ENCODE measurements around the gene PANK4.

The PANK4 gene

DNA sequence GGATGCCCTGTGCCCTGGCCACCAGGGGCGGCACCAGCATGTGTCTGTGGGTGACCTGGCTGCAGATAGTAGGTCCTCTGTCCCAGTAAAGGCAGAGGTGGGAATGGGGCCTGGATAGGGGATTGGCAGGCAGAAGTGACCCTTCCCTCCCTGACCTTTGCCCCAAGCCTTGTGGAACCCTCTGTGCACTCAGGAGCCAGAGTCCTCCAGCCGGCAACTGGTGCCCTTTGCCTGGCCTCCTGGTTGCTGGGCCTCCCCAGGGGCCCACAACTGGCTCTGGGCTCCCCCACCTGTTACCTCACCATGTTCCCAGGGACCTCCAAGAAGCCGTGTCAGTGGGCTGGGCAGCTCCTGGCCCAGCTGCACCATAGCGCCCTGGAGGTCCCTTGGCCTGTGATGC is 40.4 kb downstream of the PANK4 start:
- no peak overlapping the region for H3K27ac ChIP-seq
- TF ChIP-seq, protein P1, sequence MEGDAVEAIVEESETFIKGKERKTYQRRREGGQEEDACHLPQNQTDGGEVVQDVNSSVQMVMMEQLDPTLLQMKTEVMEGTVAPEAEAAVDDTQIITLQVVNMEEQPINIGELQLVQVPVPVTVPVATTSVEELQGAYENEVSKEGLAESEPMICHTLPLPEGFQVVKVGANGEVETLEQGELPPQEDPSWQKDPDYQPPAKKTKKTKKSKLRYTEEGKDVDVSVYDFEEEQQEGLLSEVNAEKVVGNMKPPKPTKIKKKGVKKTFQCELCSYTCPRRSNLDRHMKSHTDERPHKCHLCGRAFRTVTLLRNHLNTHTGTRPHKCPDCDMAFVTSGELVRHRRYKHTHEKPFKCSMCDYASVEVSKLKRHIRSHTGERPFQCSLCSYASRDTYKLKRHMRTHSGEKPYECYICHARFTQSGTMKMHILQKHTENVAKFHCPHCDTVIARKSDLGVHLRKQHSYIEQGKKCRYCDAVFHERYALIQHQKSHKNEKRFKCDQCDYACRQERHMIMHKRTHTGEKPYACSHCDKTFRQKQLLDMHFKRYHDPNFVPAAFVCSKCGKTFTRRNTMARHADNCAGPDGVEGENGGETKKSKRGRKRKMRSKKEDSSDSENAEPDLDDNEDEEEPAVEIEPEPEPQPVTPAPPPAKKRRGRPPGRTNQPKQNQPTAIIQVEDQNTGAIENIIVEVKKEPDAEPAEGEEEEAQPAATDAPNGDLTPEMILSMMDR (conservative IDR thresholded peaks at IDR 0.05), result no peak
- no peak for TF ChIP-seq ZFX (IDR thresholded peaks at IDR 0.05)

DNA sequence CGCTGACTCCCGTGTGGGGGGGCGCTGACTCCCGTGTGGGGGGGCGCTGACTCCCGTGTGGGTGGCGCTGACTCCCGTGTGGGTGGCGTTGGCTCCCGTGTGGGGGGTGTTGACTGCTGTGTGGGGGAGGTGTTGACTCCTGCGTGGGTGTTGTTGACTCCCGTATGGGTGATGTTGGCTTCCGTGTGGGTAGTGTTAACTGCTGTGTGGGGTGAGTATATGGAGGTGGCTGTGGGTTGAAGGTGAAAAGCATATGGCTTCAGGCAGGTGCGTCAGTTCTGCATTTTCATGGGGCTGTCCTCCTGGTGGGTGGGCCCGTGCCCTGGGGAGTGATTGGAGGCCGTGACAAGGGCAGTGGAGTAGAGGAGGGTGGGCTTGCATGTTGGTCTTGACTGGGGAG is 42.4 kb downstream of the PANK4 start:
- TF ChIP-seq, protein P1 (conservative IDR thresholded peaks at IDR 0.05), result no peak
- TF ChIP-seq ZFX (IDR thresholded peaks at IDR 0.05), result no peak
- H3K27ac ChIP-seq, result no peak overlapping the region

DNA sequence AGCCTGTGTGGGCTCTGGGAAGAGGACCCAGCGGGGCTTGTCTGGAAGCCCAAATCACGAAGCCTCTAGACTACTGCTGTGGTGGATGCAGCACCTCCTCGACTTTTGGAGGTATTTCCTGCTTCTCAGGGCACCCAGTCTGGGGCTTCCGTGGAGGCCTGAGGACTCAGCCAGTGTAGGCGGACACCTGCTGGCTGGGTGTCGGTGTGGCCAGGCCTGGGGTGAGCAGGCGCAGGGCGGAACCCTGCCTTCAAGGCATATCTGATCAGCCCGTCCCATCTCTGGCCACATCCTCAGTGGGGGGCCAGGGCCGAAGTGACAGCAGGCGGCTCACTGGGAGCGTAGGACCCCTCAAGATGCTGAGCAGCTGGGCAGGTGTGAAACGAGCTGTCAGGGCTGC is 43.4 kb downstream of the PANK4 start:
- no peak overlapping the region for H3K27ac ChIP-seq
- TF ChIP-seq, protein P1 (conservative IDR thresholded peaks at IDR 0.05), result no peak
- TF ChIP-seq ZFX (IDR thresholded peaks at IDR 0.05), result no peak

DNA sequence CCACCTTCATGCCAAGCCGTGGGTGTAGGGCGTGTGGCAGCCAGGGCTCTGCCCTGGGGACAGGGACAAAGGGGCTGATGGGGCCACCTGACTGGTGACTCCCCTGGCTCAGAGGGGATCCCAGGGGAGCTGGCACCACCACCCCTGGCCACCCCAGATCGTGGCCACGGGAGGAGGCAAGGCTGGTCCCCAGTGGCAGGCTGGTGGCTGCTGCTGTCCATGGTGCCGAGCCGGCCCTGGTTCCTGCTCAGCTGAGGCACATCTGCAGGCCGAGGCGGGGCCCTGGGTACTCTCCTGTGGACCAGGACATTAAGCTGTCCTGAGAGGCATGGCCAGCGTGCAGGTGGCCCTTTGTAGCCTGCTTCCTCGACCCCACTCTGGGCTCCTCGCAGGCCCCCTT is 43.8 kb downstream of the PANK4 start:
- TF ChIP-seq, protein P1 (conservative IDR thresholded peaks at IDR 0.05), result no peak
- no peak for TF ChIP-seq ZFX (IDR thresholded peaks at IDR 0.05)
- H3K27ac ChIP-seq, result peak overlapping the region; percentile 95

DNA sequence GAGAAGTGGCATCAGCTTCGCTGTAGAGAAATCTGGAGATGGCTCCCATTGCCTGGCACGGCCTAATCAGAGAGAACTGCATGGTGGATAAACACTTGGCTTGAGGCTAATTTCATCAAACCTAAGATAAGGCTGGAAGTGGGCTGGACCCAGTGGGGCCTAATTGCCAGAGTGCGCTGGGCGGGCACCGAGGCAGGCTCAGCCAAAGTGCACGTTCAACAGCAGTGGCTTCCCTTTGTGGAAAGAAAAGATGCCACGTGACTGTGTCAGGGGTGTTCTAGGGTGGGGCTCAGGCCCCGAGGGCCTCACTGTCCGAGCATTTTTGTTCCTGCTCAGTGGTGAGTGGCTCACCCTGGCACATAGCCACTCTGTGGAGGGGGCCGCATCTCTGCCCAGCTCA is 44.5 kb downstream of the PANK4 start:
- H3K27ac ChIP-seq, result peak overlapping the region; percentile 95
- TF ChIP-seq, protein P1 (conservative IDR thresholded peaks at IDR 0.05), result no peak
- no peak for TF ChIP-seq ZFX (IDR thresholded peaks at IDR 0.05)

DNA sequence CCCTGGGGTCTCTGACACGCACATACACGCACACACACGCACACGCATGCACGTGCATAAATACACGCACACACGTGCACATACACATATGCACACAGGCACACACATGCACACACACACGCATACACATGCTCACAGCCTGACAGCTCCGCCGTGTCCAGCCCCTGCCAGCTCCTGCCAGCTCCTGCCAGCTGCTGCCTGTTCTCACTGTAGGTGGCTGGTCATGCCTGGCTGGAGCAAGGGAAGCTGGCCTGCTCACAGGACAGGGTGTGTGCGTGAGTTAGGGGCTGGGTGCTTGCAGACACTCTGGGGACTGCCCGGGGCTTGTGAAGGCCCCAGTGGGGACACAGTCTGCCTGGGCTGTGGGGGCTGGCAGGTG is 45.4 kb downstream of the PANK4 start:
- TF ChIP-seq ZFX (IDR thresholded peaks at IDR 0.05), result peak; percentile 77; the same call in 1 of the 2 replicates
- TF ChIP-seq, protein P1 (conservative IDR thresholded peaks at IDR 0.05), result no peak
- H3K27ac ChIP-seq, result peak overlapping the region; percentile 95

DNA sequence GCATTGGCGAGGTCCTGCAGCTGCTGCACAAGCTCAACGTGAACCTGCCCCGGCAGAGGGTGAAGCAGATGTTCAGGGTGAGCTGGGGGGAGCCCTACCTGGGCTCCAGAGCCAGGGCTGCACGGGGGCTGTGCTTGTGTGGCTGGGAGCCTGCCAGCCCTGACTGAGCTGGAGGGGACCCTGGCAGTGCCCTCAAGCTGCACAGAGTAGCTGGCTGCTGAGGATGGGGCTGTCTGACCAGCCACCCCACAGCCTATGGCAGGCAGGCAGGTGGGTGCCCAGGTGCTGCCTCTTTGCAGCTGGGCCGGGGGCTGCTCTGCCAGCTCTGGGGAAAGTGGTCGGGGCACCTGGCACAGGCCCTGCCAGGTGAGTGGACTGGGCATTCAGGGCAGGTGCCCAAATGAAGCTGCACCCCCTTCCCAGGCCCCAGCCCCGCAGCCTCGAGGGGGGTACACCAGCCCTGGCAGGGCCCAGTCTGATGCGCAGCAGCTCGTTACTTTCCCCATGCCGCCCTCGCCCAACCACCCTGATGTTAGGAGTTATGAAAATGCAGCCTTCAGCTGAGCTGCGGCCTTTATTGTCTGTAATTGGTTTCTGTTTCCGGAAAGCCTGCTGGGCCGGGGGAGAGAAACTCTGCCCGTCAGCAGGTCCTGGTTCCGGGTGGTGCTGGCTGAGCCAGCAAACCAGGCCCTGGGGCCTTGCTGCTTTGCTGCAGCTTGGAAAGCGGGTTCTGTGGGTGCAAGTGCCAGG is 46.0 kb downstream of the PANK4 start:
- TF ChIP-seq, protein P1 (conservative IDR thresholded peaks at IDR 0.05), result no peak
- peak; percentile 89 for TF ChIP-seq ZFX (IDR thresholded peaks at IDR 0.05)
- peak overlapping the region; percentile 95 for H3K27ac ChIP-seq

Data from C4-2B (cell line).